GM18526 (cell line): ENCODE data around the gene LPP.

Source experiments
- POLR2A ChIP-seq: IDR thresholded peaks from 3 replicates; pipeline ENCODE4 v1.6.1; 2011; ENCODE audit not compliant: insufficient read length; ENCODE audit errors: extremely low read depth

LPP gene

GRCh38 chr3:188309437-188310269 is 155.7 kb downstream of the LPP start:
- TF ChIP-seq POLR2A: no peak

GRCh38 chr3:188310270-188310710 is 156.3 kb downstream of the LPP start:
- no peak for TF ChIP-seq POLR2A

GRCh38 chr3:188315553-188315952 is 161.6 kb downstream of the LPP start:
- no peak for TF ChIP-seq POLR2A

- no peak for TF ChIP-seq POLR2A
Observed at GRCh38 chr3:188316021-188316722, 162.2 kb downstream of the LPP start.

- no peak for TF ChIP-seq POLR2A
Observed at GRCh38 chr3:188316723-188317070, 162.7 kb downstream of the LPP start.

- no peak for TF ChIP-seq POLR2A
Observed at GRCh38 chr3:188319569-188319968, 165.6 kb downstream of the LPP start.

GRCh38 chr3:188320757-188321156 is 166.8 kb downstream of the LPP start:
- TF ChIP-seq POLR2A: no peak

GRCh38 chr3:188321258-188321657 is 167.3 kb downstream of the LPP start:
- TF ChIP-seq POLR2A: no peak

GRCh38 chr3:188322135-188322887 is 168.4 kb downstream of the LPP start:
- no peak for TF ChIP-seq POLR2A

GRCh38 chr3:188323067-188323842 is 169.3 kb downstream of the LPP start:
- TF ChIP-seq POLR2A: no peak

- no peak for TF ChIP-seq POLR2A
Observed at GRCh38 chr3:188326111-188326510, 172.2 kb downstream of the LPP start.

GRCh38 chr3:188326968-188327367 is 173.0 kb downstream of the LPP start:
- no peak for TF ChIP-seq POLR2A

- no peak for TF ChIP-seq POLR2A
Observed at GRCh38 chr3:188327433-188327832, 173.5 kb downstream of the LPP start.

GRCh38 chr3:188330138-188330537 is 176.2 kb downstream of the LPP start:
- TF ChIP-seq POLR2A: no peak

GRCh38 chr3:188331166-188331565 is 177.2 kb downstream of the LPP start:
- no peak for TF ChIP-seq POLR2A

GRCh38 chr3:188332085-188332484 is 178.1 kb downstream of the LPP start:
- TF ChIP-seq POLR2A: no peak

- TF ChIP-seq POLR2A: no peak
Observed at GRCh38 chr3:188335656-188336055, 181.7 kb downstream of the LPP start.
